ENCODE data around the gene CRMP1.

- no peak for TF ChIP-seq CTCF (IDR thresholded peaks at IDR 0.05; ENCODE audit: low read depth, low read length)
- no peak for TF ChIP-seq MAX (IDR thresholded peaks at IDR 0.05; ENCODE audit: low read depth, low read length)
- TF ChIP-seq POLR2A (IDR thresholded peaks at IDR 0.05; ENCODE audit: extremely low read depth, insufficient read length), result no peak
- TF ChIP-seq MYC (IDR thresholded peaks at IDR 0.05; ENCODE audit: low read depth, low read length), result no peak
Measured at GRCh38 chr4:5805270-5805669, 87.6 kb downstream of the CRMP1 start.
